GM23248 (cell line): Measurements from ENCODE around the gene GNAQ. TPM values are rescaled to one million over a fixed set of nuclear protein-coding genes. Genes with fewer than 3 reads are reported as not detected.

Source experiments
- DNase-seq: peaks from one replicate; pipeline ENCODE4 v3.0.0-alpha.2; 2015
- H2AFZ ChIP-seq: fragments of 200-600 bp; sonication (generic); 2 replicates; pipeline ENCODE4 v1.6.1; 2016; ENCODE audit warnings: antibody characterized with exemption
- H3F3A ChIP-seq: fragments of 200-600 bp; sonication (generic); 2 replicates; pipeline ENCODE4 v1.6.1; 2016; ENCODE audit warnings: mild to moderate bottlenecking, antibody characterized with exemption, mixed run types; ENCODE audit not compliant: insufficient read depth
- H3K27ac ChIP-seq: fragments of 200-600 bp; sonication (generic); 2 replicates; pipeline ENCODE4 v1.5.1; 2016; ENCODE audit warnings: mild to moderate bottlenecking
- H3K27me3 ChIP-seq: fragments of 200-600 bp; sonication (generic); replicated peaks from 2 replicates; pipeline ENCODE4 v1.6.1; 2016; ENCODE audit warnings: mild to moderate bottlenecking; ENCODE audit not compliant: insufficient read depth
- H3K36me3 ChIP-seq: fragments of 200-600 bp; sonication (generic); 2 replicates; pipeline ENCODE4 v1.6.1; 2016; ENCODE audit warnings: low read depth, mild to moderate bottlenecking
- H3K4me1 ChIP-seq: fragments of 200-600 bp; sonication (generic); 2 replicates; pipeline ENCODE4 v1.6.1; 2016; ENCODE audit warnings: mild to moderate bottlenecking; ENCODE audit not compliant: insufficient read depth
- H3K4me2 ChIP-seq: fragments of 200-600 bp; sonication (generic); one replicate; pipeline ENCODE4 v1.6.1; 2016; ENCODE audit warnings: mild to moderate bottlenecking; ENCODE audit not compliant: unreplicated experiment
- H3K4me3 ChIP-seq: fragments of 200-600 bp; sonication (generic); 2 replicates; pipeline ENCODE4 v1.5.1; 2016; ENCODE audit warnings: mild to moderate bottlenecking
- H3K79me2 ChIP-seq: fragments of 200-600 bp; sonication (generic); 2 replicates; pipeline ENCODE4 v1.6.1; 2016; ENCODE audit warnings: mild to moderate bottlenecking; ENCODE audit not compliant: insufficient read depth
- H3K9ac ChIP-seq: fragments of 200-600 bp; sonication (generic); 2 replicates; pipeline ENCODE4 v1.6.1; 2016; ENCODE audit warnings: mild to moderate bottlenecking
- H3K9me2 ChIP-seq: fragments of 200-600 bp; sonication (generic); 2 replicates; pipeline ENCODE4 v1.6.1; 2016; ENCODE audit warnings: mixed run types, mild to moderate bottlenecking, moderate library complexity; ENCODE audit not compliant: insufficient read depth
- H3K9me3 ChIP-seq: fragments of 200-600 bp; sonication (generic); one replicate; pipeline ENCODE4 v1.6.1; 2017; ENCODE audit warnings: low read depth
- H4K20me1 ChIP-seq: fragments of 200-600 bp; sonication (generic); 2 replicates; pipeline ENCODE4 v1.6.0; 2016; ENCODE audit not compliant: insufficient read depth
- EZH2 ChIP-seq: fragments of 200-600 bp; sonication (generic); IDR thresholded peaks from 2 replicates; pipeline ENCODE4 v1.6.1; 2018; ENCODE audit warnings: antibody characterized with exemption, mild to moderate bottlenecking; ENCODE audit not compliant: insufficient read depth, poor library complexity, severe bottlenecking
- EZH2phosphoT487 ChIP-seq: fragments of 200-600 bp; sonication (generic); IDR thresholded peaks from 2 replicates; pipeline ENCODE4 v1.6.1; 2018; ENCODE audit warnings: antibody characterized with exemption, moderate library complexity, mild to moderate bottlenecking, low read depth; ENCODE audit not compliant: insufficient read depth
- WGBS, 2 experiments: methylation state at CpG; one replicate each; pipeline ENCODE4 v1.1.6; 2015 to 2017; ENCODE audit warnings: low lambda C conversion rate in 2 of 2, low coverage in 1 of 2; ENCODE audit errors: missing lambda C conversion rate in 2 of 2; 5-methylcytosine and 5-hydroxymethylcytosine counted together
- in situ Hi-C: fragments of 300-500 bp; cut with MboI; formaldehyde crosslinking; loops from 2 replicates; pipeline ENCODE4 v1.15.0; 2020
- polyA plus RNA-seq: library from polyadenylated mRNA; unstranded; fragments of >200 nt; fragmentation: Nextera tagmentation; extraction: Ambion mirVana; gene quantifications from 2 replicates; pipeline ENCODE4 v1.2.1, GENCODE V29; 2016
- total RNA-seq: library from RNA; depleted of rRNA; stranded (reverse); fragments of >200 nt; shearing (Covaris generic); gene quantifications from 2 replicates; pipeline ENCODE4 v1.2.3, GENCODE V29; 2014

GNAQ gene
- total and polyA plus RNA-seq, 2 experiments from 2014 or later = 11.5 to 32.7 TPM

DNA sequence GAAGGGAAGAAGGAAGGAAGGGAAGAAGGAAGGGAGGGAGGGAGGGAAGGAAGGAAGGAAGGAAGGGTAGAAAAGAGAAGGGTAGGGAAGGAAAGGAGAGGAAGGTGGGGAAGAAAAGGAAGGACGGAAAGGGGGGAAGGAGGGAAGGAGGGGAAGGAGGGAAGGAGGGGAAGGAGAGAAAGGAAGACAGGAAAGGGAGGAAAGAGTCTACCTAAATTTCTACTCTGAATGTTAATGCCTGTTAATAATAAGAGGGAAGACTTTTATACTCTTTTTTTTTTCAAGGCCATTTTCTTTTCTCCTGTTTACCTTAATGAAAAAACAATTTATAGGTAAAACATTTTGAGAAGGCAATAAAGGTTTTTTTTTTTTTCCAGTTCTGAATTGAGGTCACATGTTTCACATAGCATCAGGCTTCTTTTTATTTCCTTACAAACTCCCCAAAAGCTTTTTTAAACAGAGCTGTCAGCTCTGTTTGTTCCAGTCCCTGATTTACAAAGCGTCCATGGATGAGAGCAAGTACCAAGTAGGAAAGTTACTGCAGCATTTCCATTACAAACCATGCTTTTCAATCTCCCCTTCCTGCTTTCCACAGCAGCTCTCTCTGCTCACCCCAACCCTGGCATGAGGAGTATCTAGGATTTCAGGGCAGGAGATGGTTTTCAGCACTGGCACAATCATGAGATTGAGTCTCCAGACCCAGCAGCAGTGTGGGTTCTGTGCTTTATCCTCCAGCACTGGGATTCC is 173.9 kb downstream of the GNAQ start:
- Histone ChIP-seq H3K4me3 (no peak overlapping the region), H3K27me3 (no peaks in the 10 kb centered on the region), H3K36me3 (no peaks in the 10 kb centered on the region), H3F3A (peaks cover 11% of the 10 kb centered on the region), H3K9me3 (no peaks in the 10 kb centered on the region), H4K20me1 (peaks cover 2% of the 10 kb centered on the region; the same call in 1 of the 2 replicates), H3K9me2 (no peaks in the 10 kb centered on the region), H3K4me1 (peaks cover 20% of the 10 kb centered on the region), H3K9ac (no peak overlapping the region), H2AFZ (no peak overlapping the region), H3K4me2 (no peak overlapping the region), H3K79me2 (peaks cover 47% of the 10 kb centered on the region), H3K27ac (no peak overlapping the region)
- 86 to 100% methylated on average over 2 of the region's 2 CpGs for WGBS, 2 experiments
- DNase-seq = no peak
- TF ChIP-seq EZH2 = no peak
- TF ChIP-seq EZH2phosphoT487 = no peak
- in situ Hi-C loops = no loop called here

DNA sequence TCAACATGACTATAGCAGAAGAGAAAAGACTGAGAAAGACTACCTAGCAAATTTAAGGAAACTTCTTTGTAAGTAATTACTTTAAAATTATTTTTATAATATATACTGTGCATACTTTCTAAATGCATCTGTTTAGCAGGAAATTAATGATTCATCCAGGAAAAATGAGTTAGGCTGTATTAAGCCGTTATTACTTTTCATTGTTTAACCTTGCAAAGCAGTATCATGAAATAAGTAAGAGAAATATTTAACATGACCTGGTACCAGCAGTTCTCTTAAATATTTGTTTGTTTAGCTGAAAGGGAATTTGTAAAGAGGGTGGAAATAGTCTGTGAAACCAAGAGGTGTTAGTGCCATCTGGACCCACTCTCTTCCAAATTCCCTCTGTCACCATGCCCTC is 175.0 kb downstream of the GNAQ start:
- peak overlapping the region; percentile 49 for H3K4me2 ChIP-seq
- no peak for TF ChIP-seq EZH2
- in situ Hi-C loops = no loop called here
- H3K27ac ChIP-seq = peak overlapping the region; percentile 1; the same call in 1 of the 2 replicates
- H3K4me1 ChIP-seq = peaks cover 20% of the 10 kb centered on the region
- H3F3A ChIP-seq = peaks cover 11% of the 10 kb centered on the region
- H3K9ac ChIP-seq = no peak overlapping the region
- no peaks in the 10 kb centered on the region for H3K27me3 ChIP-seq
- no peaks in the 10 kb centered on the region for H3K36me3 ChIP-seq
- peak; percentile 46 for DNase-seq
- no peaks in the 10 kb centered on the region for H3K9me2 ChIP-seq
- 2 to 4% methylated on average over 1 of the region's 1 CpG for WGBS, 2 experiments
- no peak overlapping the region for H3K4me3 ChIP-seq
- H4K20me1 ChIP-seq = peaks cover 2% of the 10 kb centered on the region; the same call in 1 of the 2 replicates
- H3K79me2 ChIP-seq = peaks cover 58% of the 10 kb centered on the region
- no peak overlapping the region for H2AFZ ChIP-seq
- H3K9me3 ChIP-seq = no peaks in the 10 kb centered on the region

DNA sequence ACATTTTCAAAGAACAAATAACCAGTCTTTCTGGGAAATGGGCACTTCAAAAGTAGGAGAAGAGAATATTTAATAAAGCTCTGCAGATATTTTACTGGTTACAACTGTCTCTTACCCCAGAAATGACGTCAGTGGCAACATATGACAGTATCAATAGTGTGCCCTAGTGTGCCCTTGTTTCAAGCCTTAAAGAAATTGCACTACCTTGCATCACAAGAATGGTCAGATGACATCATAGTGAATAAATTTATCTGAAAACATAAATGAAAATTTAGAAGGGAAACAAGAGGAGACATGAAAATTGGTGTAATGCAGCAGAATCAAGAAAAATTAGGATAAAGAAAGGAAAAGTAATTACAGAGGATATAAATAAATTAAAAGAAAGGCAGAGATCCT is 176.7 kb downstream of the GNAQ start:
- Histone ChIP-seq H3K27me3 (no peaks in the 10 kb centered on the region), H3K9me3 (no peaks in the 10 kb centered on the region), H4K20me1 (peaks cover 6% of the 10 kb centered on the region), H3K4me2 (no peak overlapping the region), H3K9me2 (no peaks in the 10 kb centered on the region), H3K36me3 (no peaks in the 10 kb centered on the region), H2AFZ (no peak overlapping the region), H3K9ac (no peak overlapping the region), H3K79me2 (peaks cover 58% of the 10 kb centered on the region), H3F3A (peaks cover 11% of the 10 kb centered on the region), H3K4me3 (no peak overlapping the region), H3K4me1 (peaks cover 20% of the 10 kb centered on the region), H3K27ac (no peak overlapping the region)
- no peak for TF ChIP-seq EZH2
- TF ChIP-seq EZH2phosphoT487 = no peak
- in situ Hi-C loops = no loop called here
- DNase-seq = no peak
- WGBS, 2 experiments = 98 to 100% methylated on average over 1 of the region's 1 CpG

DNA sequence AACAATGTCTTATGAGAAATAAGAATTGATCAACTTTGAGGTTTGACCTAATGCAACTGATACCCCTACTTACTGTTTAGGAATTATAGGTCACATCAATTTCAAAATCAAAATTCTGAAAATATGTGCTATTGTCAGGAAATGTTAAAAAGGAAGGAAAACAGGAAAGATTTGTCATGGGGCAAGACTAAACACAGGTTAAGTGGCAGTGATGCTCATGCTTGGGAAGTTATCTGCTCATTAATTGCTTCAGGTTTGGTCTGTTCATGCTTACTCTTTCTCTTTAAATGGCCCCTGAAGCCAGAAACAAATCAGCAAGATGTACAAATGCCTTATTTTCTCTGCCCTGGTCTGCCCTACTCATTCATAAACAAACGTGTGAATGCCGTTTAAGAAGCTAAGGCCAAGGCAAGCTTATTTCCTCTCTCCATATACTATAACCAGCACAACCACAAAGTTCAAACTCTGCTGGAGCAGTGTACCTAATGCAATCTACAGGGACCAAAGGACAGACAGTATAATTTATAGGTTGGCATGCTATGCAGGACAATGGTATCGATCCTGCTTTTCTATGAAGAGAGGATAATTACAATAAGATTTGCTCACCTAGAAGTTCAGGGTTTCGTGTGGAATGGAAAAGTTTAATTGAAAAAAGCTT is 177.2 kb downstream of the GNAQ start:
- H3K27ac ChIP-seq = no peak overlapping the region
- H4K20me1 ChIP-seq = peaks cover 6% of the 10 kb centered on the region
- H3K9ac ChIP-seq = no peak overlapping the region
- H3K27me3 ChIP-seq = no peaks in the 10 kb centered on the region
- H3K4me1 ChIP-seq = peaks cover 23% of the 10 kb centered on the region
- H3K4me3 ChIP-seq = no peak overlapping the region
- no peak overlapping the region for H3K4me2 ChIP-seq
- in situ Hi-C loops = no loop called here
- H2AFZ ChIP-seq = no peak overlapping the region
- no peaks in the 10 kb centered on the region for H3K9me2 ChIP-seq
- H3K79me2 ChIP-seq = peaks cover 60% of the 10 kb centered on the region
- no peak for DNase-seq
- peaks cover 16% of the 10 kb centered on the region for H3F3A ChIP-seq
- H3K9me3 ChIP-seq = no peaks in the 10 kb centered on the region
- no peaks in the 10 kb centered on the region for H3K36me3 ChIP-seq
- 98 to 99% methylated on average over 4 of the region's 4 CpGs for WGBS, 2 experiments
- TF ChIP-seq EZH2phosphoT487 (no peak), EZH2 (no peak)
